Measurements from ENCODE around the gene FUT3. TPM values are rescaled to one million over a fixed set of nuclear protein-coding genes. Genes with fewer than 3 reads are reported as not detected.
A peak's percentile ranks its signal among the peaks of the same experiment; 100 is the strongest.

FUT3 gene
- total and polyA plus RNA-seq, 4 experiments from 2014 or later = 0.15 TPM; not detected in 3

DNA sequence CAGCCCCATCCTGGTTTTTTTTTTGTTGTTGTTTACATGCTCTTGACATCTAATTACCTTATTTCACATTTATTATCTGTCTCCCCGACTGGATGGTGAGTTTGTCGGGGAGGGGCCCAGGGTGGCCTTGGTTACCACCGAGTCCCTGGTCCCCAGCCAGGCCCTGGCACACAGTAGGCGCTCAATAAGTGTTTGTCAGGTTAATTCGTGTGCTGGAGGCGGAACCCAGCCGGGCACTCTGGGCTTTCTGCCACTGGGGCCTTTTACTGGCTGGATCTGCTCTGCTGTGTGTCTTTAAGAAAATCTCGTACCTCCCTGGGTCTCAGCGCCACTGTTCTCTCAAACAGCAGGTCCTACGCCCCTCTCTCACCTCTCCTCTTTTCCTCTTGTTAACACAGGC, 41.8 kb downstream of the FUT3 start:
- Mint-ChIP-seq H3K36me3 (no peaks in the 10 kb centered on the region), H3K4me3 (no peak overlapping the region), H3K9me3 (no peaks in the 10 kb centered on the region), H3K4me1 (peaks cover 0 to 13% (median under 1%) of the 10 kb centered on the region in 4 donors), H3K27ac (peak overlapping the region in 2 of 7 donors; percentile 18 to 29), H3K27me3 (peaks cover 0 to 2% of the 10 kb centered on the region in 2 donors)
- POLR2A ChIA-PET (ENCODE audit: partially characterized antibody) = interaction anchor here (2.5 kb wide), 1 partner anchor 18 kb away, joined by 7 read pairs; no protein-coding TSS in a partner anchor
- H3K27ac ChIP-seq (ENCODE audit: low read depth, low read length) = no peak overlapping the region
- DNase-seq = no peak
- no peaks in the 10 kb centered on the region for H3K9me3 ChIP-seq (ENCODE audit: control insufficient read depth in 1 of 2, low read length in 2 of 2)
- no peaks in the 10 kb centered on the region for H3K27me3 ChIP-seq (ENCODE audit: insufficient read depth, low read length)
- no peak overlapping the region for H3K4me3 ChIP-seq (ENCODE audit: low read length in 2 of 2)
- H3K4me1 ChIP-seq (ENCODE audit: insufficient read depth, low read length) = peaks cover 2% of the 10 kb centered on the region
- H3K36me3 ChIP-seq (ENCODE audit: insufficient read depth, low read length) = no peaks in the 10 kb centered on the region
- CTCF ChIA-PET (ENCODE audit: partially characterized antibody) = interaction anchor here (1.2 kb wide), 1 partner anchor 12 kb away, joined by 3 read pairs; no protein-coding TSS in a partner anchor
- intact Hi-C loops (cut with micrococcal nuclease) = no loop called here

DNA sequence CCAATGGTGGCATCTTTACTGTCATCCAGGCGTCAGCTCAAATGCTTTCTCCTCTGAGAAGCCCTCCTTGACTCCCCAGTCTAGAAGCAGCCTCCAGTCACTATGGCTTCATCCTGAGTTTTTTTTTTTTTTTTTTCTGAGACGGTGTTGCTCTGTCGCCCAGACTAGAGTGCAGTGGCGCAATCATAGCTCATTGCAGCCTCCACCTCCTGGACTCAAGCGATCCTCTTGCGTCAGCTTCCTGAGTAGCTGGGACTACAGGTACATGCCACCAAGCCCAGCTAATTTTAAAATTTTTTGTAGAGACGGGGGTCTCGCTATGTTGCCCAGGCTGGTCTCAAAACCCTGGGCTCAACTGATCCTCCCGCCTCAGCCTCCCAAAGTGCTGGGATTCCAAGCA, 42.2 kb downstream of the FUT3 start:
- intact Hi-C loops (cut with micrococcal nuclease) = no loop called here
- no peaks in the 10 kb centered on the region for H3K36me3 Mint-ChIP-seq

DNA sequence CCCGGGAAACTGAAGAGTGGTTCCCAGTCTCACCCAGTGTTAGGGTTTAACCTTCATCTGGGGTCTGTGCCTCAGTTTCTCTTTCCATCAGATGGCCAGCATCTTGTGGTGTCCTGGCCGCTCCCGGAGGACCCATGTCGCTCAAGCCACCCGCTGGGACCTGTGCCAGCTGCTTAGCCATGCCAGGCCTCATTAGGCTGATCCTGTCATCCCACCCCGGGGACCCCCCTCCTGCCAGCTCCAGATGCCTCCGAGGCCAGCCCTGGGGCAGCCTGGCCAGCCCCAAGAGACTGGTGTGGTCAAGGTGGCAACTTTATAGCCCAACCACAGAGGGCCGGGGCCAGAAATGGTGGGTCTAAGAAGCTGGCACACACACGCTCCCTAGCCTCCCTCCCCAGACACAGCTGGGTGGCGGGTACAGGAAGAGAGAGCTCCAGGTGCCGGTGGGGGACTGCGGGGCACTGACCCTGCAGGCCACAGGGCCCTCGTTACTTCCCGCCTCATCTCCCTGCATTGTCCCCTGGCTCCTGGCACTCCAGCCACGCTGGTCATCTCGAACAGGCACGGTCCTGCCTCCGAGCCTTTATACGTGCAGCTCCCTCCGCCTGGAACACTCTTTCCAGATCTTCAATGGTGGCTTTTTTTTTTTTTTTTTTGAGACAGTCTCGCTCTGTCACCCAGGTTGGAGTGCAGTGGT, 43.0 kb downstream of the FUT3 start:
- DNase-seq = no peak
- Mint-ChIP-seq H3K4me3 (peak overlapping the region in 1 of 8 donors; percentile 31), H3K9me3 (no peaks in the 10 kb centered on the region), H3K27ac (no peak overlapping the region), H3K4me1 (peaks cover under 1 to 25% (median 7%) of the 10 kb centered on the region in 4 donors), H3K36me3 (no peaks in the 10 kb centered on the region), H3K27me3 (peaks cover 0 to 2% of the 10 kb centered on the region in 2 donors)
- Histone ChIP-seq H3K27ac (ENCODE audit: low read depth, low read length) (no peak overlapping the region), H3K4me3 (ENCODE audit: low read length in 2 of 2) (no peak overlapping the region), H3K9me3 (ENCODE audit: control insufficient read depth in 1 of 2, low read length in 2 of 2) (no peaks in the 10 kb centered on the region), H3K27me3 (ENCODE audit: insufficient read depth, low read length) (no peaks in the 10 kb centered on the region), H3K36me3 (ENCODE audit: insufficient read depth, low read length) (no peaks in the 10 kb centered on the region), H3K4me1 (ENCODE audit: insufficient read depth, low read length) (peaks cover 14% of the 10 kb centered on the region)
- intact Hi-C loops (cut with micrococcal nuclease) = no loop called here
- ChIA-PET CTCF (ENCODE audit: partially characterized antibody) (interaction anchor here (1.2 kb wide), 1 partner anchor 214 kb away, joined by 3 read pairs; no protein-coding TSS in a partner anchor), POLR2A (ENCODE audit: partially characterized antibody) (interaction anchor here (0.7 to 2.5 kb wide), 2 partner anchors 19 to 20 kb away, joined by 3 to 7 read pairs; no protein-coding TSS in a partner anchor)

More for the DNA sequence above, 42.2 kb downstream of the FUT3 start:
- POLR2A ChIA-PET (ENCODE audit: partially characterized antibody) = interaction anchor here (2.5 kb wide), 1 partner anchor 18 kb away, joined by 7 read pairs; no protein-coding TSS in a partner anchor
- Histone ChIP-seq H3K27ac (ENCODE audit: low read depth, low read length) (no peak overlapping the region), H3K4me1 (ENCODE audit: insufficient read depth, low read length) (peaks cover 6% of the 10 kb centered on the region), H3K27me3 (ENCODE audit: insufficient read depth, low read length) (no peaks in the 10 kb centered on the region), H3K36me3 (ENCODE audit: insufficient read depth, low read length) (no peaks in the 10 kb centered on the region), H3K9me3 (ENCODE audit: control insufficient read depth in 1 of 2, low read length in 2 of 2) (no peaks in the 10 kb centered on the region), H3K4me3 (ENCODE audit: low read length in 2 of 2) (no peak overlapping the region)
- Mint-ChIP-seq H3K4me1 (peaks cover 0 to 17% (median 3%) of the 10 kb centered on the region in 4 donors), H3K9me3 (no peaks in the 10 kb centered on the region), H3K27ac (peak overlapping the region in 2 of 7 donors; percentile 18 to 29), H3K4me3 (no peak overlapping the region), H3K27me3 (peaks cover 0 to 2% of the 10 kb centered on the region in 2 donors)
- CTCF ChIA-PET (ENCODE audit: partially characterized antibody) = no interaction called here
- DNase-seq = no peak

DNA sequence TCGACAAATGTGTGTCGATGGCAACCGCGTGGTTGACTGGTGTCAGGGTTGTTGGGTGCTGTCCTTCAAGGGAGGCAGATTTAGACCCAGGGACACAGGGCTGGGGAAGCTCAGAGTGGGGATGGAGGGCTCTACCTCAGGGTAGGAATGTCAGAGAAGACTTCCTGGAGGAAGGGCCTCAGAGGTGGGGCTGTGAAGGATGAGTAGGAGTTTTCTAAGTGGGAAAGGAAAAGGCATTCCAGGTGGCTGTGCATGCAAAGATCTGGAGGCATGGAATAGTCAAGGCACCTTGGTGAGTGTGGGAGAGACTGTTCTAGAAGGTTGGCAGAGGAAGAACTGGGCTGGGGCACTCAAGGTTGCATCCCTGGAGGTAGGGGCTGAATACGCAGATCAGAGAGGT, 44.3 kb downstream of the FUT3 start:
- Mint-ChIP-seq H3K27ac (peak overlapping the region in 2 of 7 donors; percentile 42 to 63), H3K9me3 (no peaks in the 10 kb centered on the region), H3K36me3 (no peaks in the 10 kb centered on the region), H3K4me3 (peak overlapping the region in 2 of 8 donors; percentile 25 to 27), H3K4me1 (peaks cover 5 to 27% (median 13%) of the 10 kb centered on the region in 4 donors), H3K27me3 (peaks cover 4 to 6% of the 10 kb centered on the region in 2 donors)
- H3K9me3 ChIP-seq (ENCODE audit: control insufficient read depth in 1 of 2, low read length in 2 of 2) = no peaks in the 10 kb centered on the region
- no peak overlapping the region for H3K27ac ChIP-seq (ENCODE audit: low read depth, low read length)
- H3K27me3 ChIP-seq (ENCODE audit: insufficient read depth, low read length) = no peaks in the 10 kb centered on the region
- peaks cover 19% of the 10 kb centered on the region for H3K4me1 ChIP-seq (ENCODE audit: insufficient read depth, low read length)
- intact Hi-C loops (cut with micrococcal nuclease) = no loop called here
- CTCF ChIA-PET (ENCODE audit: partially characterized antibody) = interaction anchor here (0.8 to 1.8 kb wide), 4 partner anchors 12 to 215 kb away, joined by 3 to 12 read pairs (median 6); no protein-coding TSS in a partner anchor
- POLR2A ChIA-PET (ENCODE audit: partially characterized antibody) = interaction anchor here (1.4 kb wide), 1 partner anchor 16 kb away, joined by 5 read pairs; the partner anchor contains the start of gene DUS3L
- no peak for DNase-seq
- no peaks in the 10 kb centered on the region for H3K36me3 ChIP-seq (ENCODE audit: insufficient read depth, low read length)
- H3K4me3 ChIP-seq (ENCODE audit: low read length in 2 of 2) = no peak overlapping the region

DNA sequence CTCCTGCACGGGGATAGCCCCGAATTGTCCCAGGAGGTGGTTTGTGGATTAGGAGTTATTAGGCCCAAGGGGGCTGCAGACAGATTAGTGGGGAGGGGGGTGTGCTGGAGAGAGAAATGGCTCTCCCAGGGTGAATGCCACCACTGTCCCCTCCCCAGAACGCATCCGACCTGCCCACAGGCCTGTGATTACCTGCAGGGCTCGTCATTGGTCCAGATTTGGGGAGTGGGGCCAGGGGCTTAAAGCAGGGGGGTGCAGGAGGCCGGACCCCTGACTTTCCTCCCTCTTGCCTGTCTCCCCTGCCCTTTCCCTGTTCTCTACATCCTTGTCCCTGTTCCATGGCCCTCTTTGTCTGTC, 45.1 kb downstream of the FUT3 start:
- no peak overlapping the region for H3K27ac ChIP-seq (ENCODE audit: low read depth, low read length)
- intact Hi-C loops (cut with micrococcal nuclease) = no loop called here
- POLR2A ChIA-PET (ENCODE audit: partially characterized antibody) = interaction anchor here (1.4 kb wide), 1 partner anchor 16 kb away, joined by 5 read pairs; the partner anchor contains the start of gene DUS3L

DNA sequence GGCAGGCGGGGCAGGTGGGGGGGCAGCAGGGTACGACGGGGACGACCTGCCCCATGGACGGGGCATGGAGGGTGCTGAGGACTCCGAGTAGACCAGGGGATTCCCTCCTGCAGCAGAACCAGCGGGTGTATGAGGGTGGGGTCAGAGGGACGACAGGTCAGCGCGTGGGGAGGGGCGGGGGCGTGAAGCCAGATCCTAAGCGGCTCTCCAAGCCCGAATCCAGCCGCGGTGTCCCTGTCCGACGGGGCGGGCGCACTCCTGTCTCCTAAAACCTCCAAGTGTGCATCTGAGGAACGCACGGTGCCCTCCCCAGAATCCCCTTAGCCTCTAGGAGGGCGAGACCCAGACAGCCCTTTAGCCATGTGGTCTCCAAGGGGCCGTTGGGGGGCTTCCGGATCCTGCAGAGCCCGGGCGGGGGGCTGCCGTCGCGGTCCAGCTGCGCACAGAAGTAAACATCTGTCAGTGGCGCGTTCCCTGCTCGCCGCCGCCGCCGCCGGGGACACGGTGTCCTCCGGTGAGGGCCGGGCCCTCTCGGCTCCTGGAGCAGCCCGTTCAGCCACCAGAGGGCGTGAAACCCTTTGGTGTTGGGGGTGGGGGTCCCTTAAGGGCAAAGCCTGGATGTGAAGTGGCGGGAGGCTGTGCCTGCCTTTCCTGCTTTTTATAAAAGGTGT, 45.7 kb downstream of the FUT3 start:
- no peaks in the 10 kb centered on the region for H3K36me3 Mint-ChIP-seq
- H3K27me3 Mint-ChIP-seq = peaks cover 7 to 8% of the 10 kb centered on the region in 2 donors
- Histone ChIP-seq H3K4me3 (ENCODE audit: low read length in 2 of 2) (no peak overlapping the region), H3K27ac (ENCODE audit: low read depth, low read length) (no peak overlapping the region), H3K27me3 (ENCODE audit: insufficient read depth, low read length) (no peaks in the 10 kb centered on the region), H3K4me1 (ENCODE audit: insufficient read depth, low read length) (peaks cover 20% of the 10 kb centered on the region), H3K9me3 (ENCODE audit: control insufficient read depth in 1 of 2, low read length in 2 of 2) (no peaks in the 10 kb centered on the region), H3K36me3 (ENCODE audit: insufficient read depth, low read length) (no peaks in the 10 kb centered on the region)
- H3K27ac Mint-ChIP-seq = peak overlapping the region in 6 of 7 donors; percentile 13 to 79 (median 36)
- peak overlapping the region; percentile 25 to 64 (median 54) for H3K4me3 Mint-ChIP-seq
- POLR2A ChIA-PET (ENCODE audit: partially characterized antibody) = interaction anchor here (1.4 kb wide), 1 partner anchor 15 kb away, joined by 5 read pairs; the partner anchor contains the start of gene DUS3L
- no peaks in the 10 kb centered on the region for H3K9me3 Mint-ChIP-seq
- CTCF ChIA-PET (ENCODE audit: partially characterized antibody) = interaction anchor here (1.2 to 1.8 kb wide), 2 partner anchors 11 to 217 kb away, joined by 4 to 12 read pairs; no protein-coding TSS in a partner anchor
- DNase-seq = peak; percentile 45 to 73 (median 54)
- intact Hi-C loops (cut with micrococcal nuclease) = loop anchor here (2.0 kb wide), 2 partner anchors 15 to 23 kb away; partner anchors contain the start of gene DUS3L
- peaks cover 6 to 30% (median 15%) of the 10 kb centered on the region in 4 donors for H3K4me1 Mint-ChIP-seq

More for the DNA sequence above, 45.1 kb downstream of the FUT3 start:
- H3K9me3 ChIP-seq (ENCODE audit: control insufficient read depth in 1 of 2, low read length in 2 of 2) = no peaks in the 10 kb centered on the region
- no peak overlapping the region for H3K4me3 ChIP-seq (ENCODE audit: low read length in 2 of 2)
- Mint-ChIP-seq H3K9me3 (no peaks in the 10 kb centered on the region), H3K36me3 (no peaks in the 10 kb centered on the region), H3K4me3 (no peak overlapping the region), H3K27ac (peak overlapping the region in 3 of 7 donors; percentile 31 to 79 (median 63)), H3K4me1 (peaks cover 6 to 30% (median 15%) of the 10 kb centered on the region in 4 donors), H3K27me3 (peaks cover 7% of the 10 kb centered on the region in 2 donors)
- CTCF ChIA-PET (ENCODE audit: partially characterized antibody) = interaction anchor here (0.8 to 1.8 kb wide), 4 partner anchors 12 to 216 kb away, joined by 3 to 12 read pairs (median 6); no protein-coding TSS in a partner anchor
- no peaks in the 10 kb centered on the region for H3K36me3 ChIP-seq (ENCODE audit: insufficient read depth, low read length)
- no peaks in the 10 kb centered on the region for H3K27me3 ChIP-seq (ENCODE audit: insufficient read depth, low read length)
- peaks cover 20% of the 10 kb centered on the region for H3K4me1 ChIP-seq (ENCODE audit: insufficient read depth, low read length)
- DNase-seq = no peak
